ENCODE data around the gene NDUFS7. TPM values are rescaled to one million over a fixed set of nuclear protein-coding genes. Genes with fewer than 3 reads are reported as not detected.

NDUFS7 gene
- total and polyA plus RNA-seq, 2 donors (not counting 3 experiments of a cell fraction or from before 2014, with no cell fraction given): 101 to 224 TPM

DNA sequence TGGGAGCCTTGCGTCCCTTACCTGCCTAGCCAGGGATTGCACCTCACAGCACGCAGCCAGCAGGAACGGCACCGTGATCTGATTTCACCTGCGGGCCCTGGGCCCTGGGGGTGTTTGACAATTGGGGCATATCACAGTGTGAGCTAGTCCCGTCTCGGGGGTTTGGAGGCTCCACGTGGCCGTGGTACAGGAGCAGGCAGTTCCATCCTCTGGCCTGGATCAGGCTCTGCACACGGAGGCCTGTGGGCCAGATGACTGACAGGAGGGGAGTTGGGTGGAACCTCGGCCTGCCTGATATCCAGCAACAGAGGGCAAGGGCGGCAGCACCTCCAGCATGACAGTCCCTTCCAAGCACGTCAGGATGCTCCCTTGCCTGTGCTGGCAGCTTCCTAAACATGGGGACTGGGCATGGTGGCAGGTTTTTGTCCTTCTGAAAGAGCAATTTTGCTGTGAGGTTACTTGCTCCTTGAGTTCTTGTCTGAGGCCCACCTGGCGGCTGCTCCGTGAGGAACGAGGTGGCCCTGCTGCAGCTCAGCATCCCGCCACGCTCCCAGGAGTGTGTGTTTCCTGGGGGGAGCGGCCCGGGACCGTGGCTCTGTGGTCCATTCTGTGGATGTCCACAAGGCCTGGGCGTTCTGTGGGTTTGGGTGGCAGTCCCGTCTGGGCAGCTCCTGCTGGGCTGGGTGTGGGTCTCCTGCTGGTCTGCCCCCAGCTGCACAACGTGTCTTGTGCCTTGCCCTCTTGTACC lies 48.2 kb downstream of the NDUFS7 start:
- Histone ChIP-seq H3K27ac (ENCODE audit: insufficient read depth, low read depth, low read length) (no peak overlapping the region), H3K27me3 (ENCODE audit: control insufficient read depth in 2 of 2, insufficient read depth in 2 of 2, low read length in 2 of 2) (no peaks in the 10 kb centered on the region), H3K79me2 (ENCODE audit: control insufficient read depth, insufficient read depth, low read length) (no peaks in the 10 kb centered on the region), H3K4me1 (ENCODE audit: control insufficient read depth, extremely low read depth, insufficient read depth, low read length) (no peaks in the 10 kb centered on the region), H4K20me1 (replicated peaks; ENCODE audit: control insufficient read depth, extremely low read depth, insufficient read depth, low read length) (no peaks in the 10 kb centered on the region), H3K9me3 (replicated peaks; ENCODE audit: control insufficient read depth, insufficient read depth, low read length) (no peaks in the 10 kb centered on the region), H2AFZ (ENCODE audit: low read depth, low read length) (no peak overlapping the region), H3K4me3 (replicated peaks in 1 of 3; ENCODE audit: insufficient read depth in 1 of 3, low read depth in 1 of 3, low read length in 3 of 3) (no peak overlapping the region), H3K9ac (replicated peaks; ENCODE audit: extremely low read depth, insufficient read depth, low read length) (no peak overlapping the region), H3K36me3 (ENCODE audit: control insufficient read depth in 2 of 2, extremely low read depth in 1 of 2, insufficient read depth in 2 of 2, low read length in 2 of 2) (peaks cover 2 to 56% of the 10 kb centered on the region in 2 experiments), H3K4me2 (ENCODE audit: insufficient read depth, low read length) (no peak overlapping the region), H3K9me1 (replicated peaks; ENCODE audit: control insufficient read depth, extremely low read depth, insufficient read depth, low read length) (no peaks in the 10 kb centered on the region)
- BruUV-seq (replicated peaks): no TSS peak
- dilution Hi-C loops (cut with MboI; ENCODE audit: extremely low pct_ligation_motif_present, low sequenced_read_pairs) (no loop called here), intact Hi-C loops (cut with micrococcal nuclease) (no loop called here)
- DNase-seq (ENCODE audit: low read depth, low spot score) (no peak), FAIRE-seq (no peak)
- CTCF ChIA-PET: interaction anchor here (1.2 kb wide), 1 partner anchor 12 kb away, joined by 3 read pairs; no protein-coding TSS in a partner anchor
- no peak for TF ChIP-seq POLR2A (IDR thresholded peaks at IDR 0.05; ENCODE audit: low read depth, low read length)
- TF ChIP-seq EZH2 (IDR thresholded peaks at IDR 0.05; ENCODE audit: borderline replicate concordance, low read depth, low read length, severe bottlenecking): no peak
- TF ChIP-seq, protein P1, sequence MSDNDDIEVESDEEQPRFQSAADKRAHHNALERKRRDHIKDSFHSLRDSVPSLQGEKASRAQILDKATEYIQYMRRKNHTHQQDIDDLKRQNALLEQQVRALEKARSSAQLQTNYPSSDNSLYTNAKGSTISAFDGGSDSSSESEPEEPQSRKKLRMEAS (IDR thresholded peaks at IDR 0.05; ENCODE audit: insufficient read depth, insufficient read length): no peak
- no peak for TF ChIP-seq JUN (IDR thresholded peaks at IDR 0.05; ENCODE audit: borderline replicate concordance, insufficient read depth, insufficient read length, low read depth)
- TF ChIP-seq GATA2 (IDR thresholded peaks at IDR 0.05; ENCODE audit: insufficient read depth, insufficient read length, low read depth, low read length): no peak
- no peak for TF ChIP-seq MYC (IDR thresholded peaks at IDR 0.05; ENCODE audit: low read depth, low read length)
- TF ChIP-seq FOS (IDR thresholded peaks at IDR 0.05; ENCODE audit: borderline replicate concordance, insufficient read depth, low read length): no peak
- no peak for TF ChIP-seq POLR2AphosphoS5 (IDR thresholded peaks at IDR 0.05; ENCODE audit: insufficient read depth, low read depth, low read length)
- POLR2A ChIA-PET: no interaction called here
